GM12865 (cell line): ENCODE data around the gene HSP90AA1.
A peak's percentile ranks its signal among the peaks of the same experiment; 100 is the strongest.

Experiments
- DNase-seq: peaks from one replicate; pipeline ENCODE4 v3.0.0; 2010; ENCODE audit warnings: low read depth
- H3K4me3 ChIP-seq: 2 replicates; pipeline ENCODE4 v1.5.1; 2011; ENCODE audit warnings: mild to moderate bottlenecking, low read depth, low read length, control low read depth
- CTCF ChIP-seq: IDR thresholded peaks from 2 replicates; pipeline ENCODE4 v1.5.1; 2011; ENCODE audit warnings: low read length, control low read depth, low read depth, inconsistent platforms; ENCODE audit not compliant: insufficient read depth; ENCODE audit errors: missing control alignments

HSP90AA1 gene

GRCh38 chr14:102046337-102047278 lies 40.2 kb downstream of the HSP90AA1 start:
- DNase-seq = peak; percentile 44
- no peak overlapping the region for H3K4me3 ChIP-seq
- TF ChIP-seq CTCF = peak; percentile 25

GRCh38 chr14:102044566-102044965 lies 42.3 kb downstream of the HSP90AA1 start:
- TF ChIP-seq CTCF = no peak
- DNase-seq = no peak
- H3K4me3 ChIP-seq = no peak overlapping the region

- no peak for DNase-seq
- TF ChIP-seq CTCF = no peak
- no peak overlapping the region for H3K4me3 ChIP-seq
Observed at GRCh38 chr14:102043251-102044025, 43.4 kb downstream of the HSP90AA1 start.

DNA sequence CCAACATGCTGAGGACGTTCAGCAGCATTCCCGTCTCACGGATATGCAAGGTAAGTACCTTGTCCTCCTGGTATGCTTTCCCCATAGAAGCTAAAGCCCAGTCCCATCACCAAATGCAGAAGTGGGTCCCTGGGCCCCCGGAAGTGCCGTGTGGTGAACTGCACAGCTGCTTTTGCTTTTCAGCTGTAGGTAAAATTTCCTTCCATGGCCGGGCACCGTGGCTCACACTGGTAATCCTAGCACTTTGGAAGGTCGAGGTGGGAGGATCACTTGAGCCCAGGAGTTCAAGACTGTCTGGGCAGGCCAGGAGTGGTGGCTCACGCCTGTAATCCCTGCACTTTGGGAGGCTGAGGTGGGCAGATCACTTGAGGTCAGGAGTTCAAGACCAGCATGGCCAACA lies 44.1 kb downstream of the HSP90AA1 start:
- H3K4me3 ChIP-seq = no peak overlapping the region
- no peak for DNase-seq
- TF ChIP-seq CTCF = no peak

GRCh38 chr14:102040153-102040552 lies 46.7 kb downstream of the HSP90AA1 start:
- H3K4me3 ChIP-seq = no peak overlapping the region
- no peak for TF ChIP-seq CTCF
- DNase-seq = no peak

GRCh38 chr14:102039157-102039556 lies 47.7 kb downstream of the HSP90AA1 start:
- TF ChIP-seq CTCF = no peak
- no peak for DNase-seq
- no peak overlapping the region for H3K4me3 ChIP-seq
